Measurements from ENCODE around the gene DYNLT4. TPM values are rescaled to one million over a fixed set of nuclear protein-coding genes. Genes with fewer than 3 reads are reported as not detected.

The DYNLT4 gene
- total and polyA plus RNA-seq, 8 donors: 0.38 to 25.5 (median 2.5) TPM; not detected in 4

DNA sequence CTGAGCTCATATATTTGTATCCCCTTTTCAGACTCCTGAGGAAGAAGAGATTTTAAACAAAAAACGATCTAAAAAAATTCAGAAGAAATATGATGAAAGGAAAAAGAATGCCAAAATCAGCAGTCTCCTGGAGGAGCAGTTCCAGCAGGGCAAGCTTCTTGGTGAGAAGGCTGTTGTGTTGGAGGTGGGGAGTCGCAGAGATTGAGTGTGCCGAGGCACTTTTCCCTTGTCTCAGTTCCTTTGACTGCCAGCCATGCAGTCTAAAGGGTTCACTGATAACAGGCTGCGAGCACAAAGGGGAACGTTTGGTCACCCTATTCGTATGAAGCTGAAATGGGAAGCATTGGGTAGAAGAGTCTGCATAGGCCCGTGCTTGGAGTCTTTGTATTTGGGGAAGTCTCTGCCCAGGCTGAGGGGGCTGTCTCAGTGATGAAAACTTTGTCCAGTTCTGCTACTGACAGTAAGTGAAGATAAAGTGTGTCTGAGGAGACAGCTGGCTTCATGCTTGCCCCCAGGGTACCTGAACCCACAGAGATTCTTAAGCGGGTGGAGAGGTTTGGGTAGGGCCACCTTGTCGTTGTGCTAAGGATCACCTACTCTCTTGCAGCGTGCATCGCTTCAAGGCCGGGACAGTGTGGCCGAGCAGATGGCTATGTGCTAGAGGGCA lies 29.0 kb downstream of the DYNLT4 start:
- Histone ChIP-seq H3K9me3 (no peaks in the 10 kb centered on the region), H3K27me3 (no peaks in the 10 kb centered on the region), H3K4me3 (peak overlapping the region in 2 of 4 donors; percentile 77 to 87), H3K4me1 (peaks cover 20 to 36% (median 31%) of the 10 kb centered on the region in 4 donors), H3K36me3 (peaks cover 41 to 61% (median 58%) of the 10 kb centered on the region in 4 donors), H3K27ac (peak overlapping the region in 2 of 5 donors; percentile 24 to 95)
- no peak for DNase-seq
- intact Hi-C loops (cut with DNase I; ENCODE audit: low total_unique reads): no loop called here
- TF ChIP-seq POLR2A (IDR thresholded peaks at IDR 0.05): no peak
- no peak for TF ChIP-seq EP300 (IDR thresholded peaks at IDR 0.05)
- no peak for TF ChIP-seq POLR2AphosphoS5 (IDR thresholded peaks at IDR 0.05)
- TF ChIP-seq, protein P1, sequence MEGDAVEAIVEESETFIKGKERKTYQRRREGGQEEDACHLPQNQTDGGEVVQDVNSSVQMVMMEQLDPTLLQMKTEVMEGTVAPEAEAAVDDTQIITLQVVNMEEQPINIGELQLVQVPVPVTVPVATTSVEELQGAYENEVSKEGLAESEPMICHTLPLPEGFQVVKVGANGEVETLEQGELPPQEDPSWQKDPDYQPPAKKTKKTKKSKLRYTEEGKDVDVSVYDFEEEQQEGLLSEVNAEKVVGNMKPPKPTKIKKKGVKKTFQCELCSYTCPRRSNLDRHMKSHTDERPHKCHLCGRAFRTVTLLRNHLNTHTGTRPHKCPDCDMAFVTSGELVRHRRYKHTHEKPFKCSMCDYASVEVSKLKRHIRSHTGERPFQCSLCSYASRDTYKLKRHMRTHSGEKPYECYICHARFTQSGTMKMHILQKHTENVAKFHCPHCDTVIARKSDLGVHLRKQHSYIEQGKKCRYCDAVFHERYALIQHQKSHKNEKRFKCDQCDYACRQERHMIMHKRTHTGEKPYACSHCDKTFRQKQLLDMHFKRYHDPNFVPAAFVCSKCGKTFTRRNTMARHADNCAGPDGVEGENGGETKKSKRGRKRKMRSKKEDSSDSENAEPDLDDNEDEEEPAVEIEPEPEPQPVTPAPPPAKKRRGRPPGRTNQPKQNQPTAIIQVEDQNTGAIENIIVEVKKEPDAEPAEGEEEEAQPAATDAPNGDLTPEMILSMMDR (IDR thresholded peaks at IDR 0.05): no peak
- WGBS, 5 donors: 56 to 67% (median 64%) methylated on average over 13 of the region's 13 CpGs

DNA sequence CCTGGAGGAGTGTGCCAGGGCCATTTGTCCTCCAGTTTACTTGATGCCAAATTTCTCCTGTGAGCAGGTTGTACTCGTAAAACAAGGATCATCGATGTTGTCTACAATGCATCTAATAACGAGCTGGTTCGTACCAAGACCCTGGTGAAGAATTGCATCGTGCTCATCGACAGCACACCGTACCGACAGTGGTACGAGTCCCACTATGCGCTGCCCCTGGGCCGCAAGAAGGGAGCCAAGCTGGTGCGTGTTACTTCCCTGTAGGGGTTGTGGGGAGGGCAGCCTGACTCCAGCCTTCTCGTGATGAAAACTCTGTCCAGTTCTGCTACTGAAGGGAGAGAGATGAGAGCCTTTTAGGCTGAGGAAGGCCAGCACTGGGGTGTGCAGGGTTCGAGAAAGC lies 29.6 kb downstream of the DYNLT4 start:
- WGBS, 5 donors: 65 to 76% (median 66%) methylated on average over 13 to 14 of the region's 14 CpGs
- TF ChIP-seq POLR2AphosphoS5 (IDR thresholded peaks at IDR 0.05) (no peak), EP300 (IDR thresholded peaks at IDR 0.05) (no peak), POLR2A (IDR thresholded peaks at IDR 0.05) (no peak)
- TF ChIP-seq, protein P1 (IDR thresholded peaks at IDR 0.05): no peak
- H3K27ac ChIP-seq: peak overlapping the region in 2 of 5 donors; percentile 95
- peaks cover 20 to 36% (median 31%) of the 10 kb centered on the region in 4 donors for H3K4me1 ChIP-seq
- H3K36me3 ChIP-seq: peaks cover 41 to 61% (median 58%) of the 10 kb centered on the region in 4 donors
- peak overlapping the region in 2 of 4 donors; percentile 77 to 87 for H3K4me3 ChIP-seq
- intact Hi-C loops (cut with DNase I; ENCODE audit: low total_unique reads): no loop called here
- no peaks in the 10 kb centered on the region for H3K9me3 ChIP-seq
- DNase-seq: no peak
- no peaks in the 10 kb centered on the region for H3K27me3 ChIP-seq

DNA sequence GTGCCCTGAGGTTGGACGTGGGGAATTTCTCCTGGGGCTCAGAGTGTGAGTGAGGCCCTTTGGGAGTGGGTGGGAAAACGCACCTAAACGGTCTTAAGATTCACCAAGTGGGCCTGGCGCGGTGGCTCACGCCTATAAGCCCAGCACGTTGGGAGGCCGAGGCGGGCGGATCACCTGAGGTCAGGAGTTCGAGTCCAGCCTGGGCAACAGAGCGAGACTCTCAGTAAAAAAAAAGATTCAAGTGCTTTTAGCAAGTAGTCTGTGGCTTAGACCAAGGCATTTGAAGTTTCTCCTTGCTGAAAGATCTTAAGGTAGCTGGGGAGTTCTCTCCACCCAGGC lies 30.5 kb downstream of the DYNLT4 start:
- 25 to 46% (median 37%) methylated on average over 12 of the region's 12 CpGs for WGBS, 5 donors
- Histone ChIP-seq H3K9me3 (no peaks in the 10 kb centered on the region), H3K27ac (peak overlapping the region; percentile 6 to 99 (median 95)), H3K36me3 (peaks cover 41 to 56% (median 52%) of the 10 kb centered on the region in 4 donors), H3K27me3 (no peaks in the 10 kb centered on the region), H3K4me3 (peak overlapping the region; percentile 66 to 93 (median 82)), H3K4me1 (peaks cover 20 to 36% (median 31%) of the 10 kb centered on the region in 4 donors)
- intact Hi-C loops (cut with DNase I; ENCODE audit: low total_unique reads): no loop called here
- TF ChIP-seq EP300 (IDR thresholded peaks at IDR 0.05) (no peak), POLR2A (IDR thresholded peaks at IDR 0.05) (no peak), POLR2AphosphoS5 (IDR thresholded peaks at IDR 0.05) (no peak)
- TF ChIP-seq, protein P1 (IDR thresholded peaks at IDR 0.05): no peak
- DNase-seq: no peak

DNA sequence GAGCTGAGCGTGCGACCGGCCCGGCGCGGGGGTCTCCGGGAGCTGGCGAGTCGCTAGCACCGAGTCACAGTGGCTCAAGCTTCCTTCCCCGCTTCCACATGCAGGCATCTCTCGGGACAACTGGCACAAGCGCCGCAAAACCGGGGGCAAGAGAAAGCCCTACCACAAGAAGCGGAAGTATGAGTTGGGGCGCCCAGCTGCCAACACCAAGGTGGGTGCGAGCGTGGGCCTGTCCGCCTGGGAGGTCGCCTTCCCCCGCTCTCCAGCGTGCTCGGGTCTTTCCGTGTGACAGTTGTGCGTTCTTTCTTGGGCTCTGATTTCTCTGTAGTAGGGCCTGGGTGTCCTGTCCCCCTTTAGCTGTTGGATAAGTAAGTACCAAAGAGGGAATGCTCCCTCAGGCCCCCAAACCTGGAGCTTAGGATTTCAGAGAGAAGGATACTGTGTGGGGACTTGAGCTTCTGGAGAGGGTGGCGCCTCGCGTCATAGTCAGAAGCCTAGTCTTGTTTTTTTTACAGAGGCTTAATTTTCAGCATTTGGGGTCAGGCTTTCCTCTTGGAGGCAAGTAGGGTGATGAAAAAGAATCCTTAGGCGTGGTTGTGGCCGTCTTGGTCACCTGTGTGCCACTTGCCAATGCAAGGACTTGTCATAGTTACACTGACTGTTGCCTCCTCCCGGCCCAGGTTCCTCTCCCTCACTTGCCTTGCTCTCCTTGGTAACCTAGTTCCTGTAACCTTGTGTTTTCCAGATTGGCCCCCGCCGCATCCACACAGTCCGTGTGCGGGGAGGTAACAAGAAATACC lies 31.0 kb downstream of the DYNLT4 start:
- TF ChIP-seq, protein P1 (IDR thresholded peaks at IDR 0.05): no peak
- TF ChIP-seq POLR2A (IDR thresholded peaks at IDR 0.05) (no peak), POLR2AphosphoS5 (IDR thresholded peaks at IDR 0.05) (no peak), EP300 (IDR thresholded peaks at IDR 0.05) (no peak)
- Histone ChIP-seq H3K27ac (peak overlapping the region; percentile 93 to 99 (median 95)), H3K36me3 (peaks cover 41 to 50% (median 46%) of the 10 kb centered on the region in 4 donors), H3K27me3 (no peaks in the 10 kb centered on the region), H3K9me3 (no peaks in the 10 kb centered on the region), H3K4me3 (peak overlapping the region; percentile 66 to 93 (median 82)), H3K4me1 (peaks cover 20 to 36% (median 31%) of the 10 kb centered on the region in 4 donors)
- WGBS, 5 donors: 3 to 7% (median 4%) methylated on average over 24 to 36 of the region's 36 CpGs
- intact Hi-C loops (cut with DNase I; ENCODE audit: low total_unique reads): no loop called here
- DNase-seq: peak in 1 of 2 donors; percentile 67
